Measurements from ENCODE around the gene TNIP2. TPM values are rescaled to one million over a fixed set of nuclear protein-coding genes. Genes with fewer than 3 reads are reported as not detected.
A peak's percentile ranks its signal among the peaks of the same experiment; 100 is the strongest.

TNIP2 gene
- total and polyA plus RNA-seq, 2 of the 13 experiments (the other 11 are each of a cell fraction or from before 2014, with no cell fraction given) = 25.6 to 38.0 TPM

- TF ChIP-seq ZSCAN5A (CRISPR knock-in tag; IDR thresholded peaks at IDR 0.05; ENCODE audit: borderline replicate concordance) (peak; percentile 15; the same call in 1 of the 2 replicates), PRMT3 (CRISPR knock-in tag; IDR thresholded peaks at IDR 0.05; ENCODE audit: borderline replicate concordance, low read depth) (no peak), PHF5A (CRISPR knock-in tag; IDR thresholded peaks at IDR 0.05; ENCODE audit: low read depth, unreplicated experiment) (peak; percentile 51), PAWR (CRISPR knock-in tag; IDR thresholded peaks at IDR 0.05; ENCODE audit: borderline replicate concordance) (no peak), SOX5 (CRISPR knock-in tag; IDR thresholded peaks at IDR 0.05; ENCODE audit: borderline replicate concordance) (peak; percentile 76; the same call in 1 of the 2 replicates), ZNF737 (CRISPR knock-in tag; IDR thresholded peaks at IDR 0.05; ENCODE audit: borderline replicate concordance) (no peak), MATR3 (CRISPR knock-in tag; IDR thresholded peaks at IDR 0.05) (no peak), ZNF510 (CRISPR knock-in tag; IDR thresholded peaks at IDR 0.05; ENCODE audit: low read depth) (no peak), XRCC5 (optimal IDR thresholded peaks at IDR 0.05; ENCODE audit: low read length) (peak; percentile 88), MBNL3 (CRISPR knock-in tag; conservative IDR thresholded peaks at IDR 0.05) (no peak), ZNF850 (CRISPR knock-in tag; conservative IDR thresholded peaks at IDR 0.05) (no peak), DMAP1 (CRISPR knock-in tag; IDR thresholded peaks at IDR 0.05) (no peak), HDAC1 (CRISPR knock-in tag; IDR thresholded peaks at IDR 0.05) (peak; percentile 31), ZNF235 (CRISPR knock-in tag; IDR thresholded peaks at IDR 0.05; ENCODE audit: borderline replicate concordance) (no peak), ZKSCAN1 (IDR thresholded peaks at IDR 0.05; ENCODE audit: low read length) (no peak), NFIB (CRISPR knock-in tag; IDR thresholded peaks at IDR 0.05; ENCODE audit: borderline replicate concordance) (no peak), ZBTB3 (CRISPR knock-in tag; IDR thresholded peaks at IDR 0.05; ENCODE audit: borderline replicate concordance, low read depth) (no peak), FOXP1 (IDR thresholded peaks at IDR 0.05) (no peak), FOXP1 (CRISPR knock-in tag; IDR thresholded peaks at IDR 0.05) (0 out of 2 replicates have a peak, but pooled peaks have one; percentile 8), EEA1 (CRISPR knock-in tag; IDR thresholded peaks at IDR 0.05; ENCODE audit: borderline replicate concordance) (no peak), ZFP36 (IDR thresholded peaks at IDR 0.05; ENCODE audit: borderline replicate concordance, low read depth, low read length, partially characterized antibody) (no peak)
- TF ChIP-seq, protein P1, sequence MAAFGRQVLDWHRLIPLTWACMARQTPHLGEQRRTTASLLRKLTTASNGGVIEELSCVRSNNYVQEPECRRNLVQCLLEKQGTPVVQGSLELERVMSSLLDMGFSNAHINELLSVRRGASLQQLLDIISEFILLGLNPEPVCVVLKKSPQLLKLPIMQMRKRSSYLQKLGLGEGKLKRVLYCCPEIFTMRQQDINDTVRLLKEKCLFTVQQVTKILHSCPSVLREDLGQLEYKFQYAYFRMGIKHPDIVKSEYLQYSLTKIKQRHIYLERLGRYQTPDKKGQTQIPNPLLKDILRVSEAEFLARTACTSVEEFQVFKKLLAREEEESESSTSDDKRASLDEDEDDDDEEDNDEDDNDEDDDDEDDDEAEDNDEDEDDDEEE (CRISPR knock-in tag; IDR thresholded peaks at IDR 0.05) = 0 out of 2 replicates have a peak, but pooled peaks have one; percentile 63
- TF ChIP-seq, protein P2, sequence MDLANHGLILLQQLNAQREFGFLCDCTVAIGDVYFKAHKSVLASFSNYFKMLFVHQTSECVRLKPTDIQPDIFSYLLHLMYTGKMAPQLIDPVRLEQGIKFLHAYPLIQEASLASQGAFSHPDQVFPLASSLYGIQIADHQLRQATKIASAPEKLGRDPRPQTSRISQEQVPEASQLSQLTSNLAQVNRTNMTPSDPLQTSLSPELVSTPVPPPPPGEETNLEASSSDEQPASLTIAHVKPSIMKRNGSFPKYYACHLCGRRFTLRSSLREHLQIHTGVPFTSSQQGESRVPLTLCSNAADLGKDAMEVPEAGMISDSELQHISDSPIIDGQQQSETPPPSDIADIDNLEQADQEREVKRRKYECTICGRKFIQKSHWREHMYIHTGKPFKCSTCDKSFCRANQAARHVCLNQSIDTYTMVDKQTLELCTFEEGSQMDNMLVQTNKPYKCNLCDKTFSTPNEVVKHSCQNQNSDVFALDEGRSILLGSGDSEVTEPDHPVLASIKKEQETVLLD (CRISPR knock-in tag; IDR thresholded peaks at IDR 0.05; ENCODE audit: low read depth) = no peak
- TF ChIP-seq, protein P3, sequence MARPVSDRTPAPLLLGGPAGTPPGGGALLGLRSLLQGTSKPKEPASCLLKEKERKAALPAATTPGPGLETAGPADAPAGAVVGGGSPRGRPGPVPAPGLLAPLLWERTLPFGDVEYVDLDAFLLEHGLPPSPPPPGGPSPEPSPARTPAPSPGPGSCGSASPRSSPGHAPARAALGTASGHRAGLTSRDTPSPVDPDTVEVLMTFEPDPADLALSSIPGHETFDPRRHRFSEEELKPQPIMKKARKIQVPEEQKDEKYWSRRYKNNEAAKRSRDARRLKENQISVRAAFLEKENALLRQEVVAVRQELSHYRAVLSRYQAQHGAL (CRISPR knock-in tag; IDR thresholded peaks at IDR 0.05; ENCODE audit: not compliant biosample characterization) = no peak
- TF ChIP-seq, protein P4, sequence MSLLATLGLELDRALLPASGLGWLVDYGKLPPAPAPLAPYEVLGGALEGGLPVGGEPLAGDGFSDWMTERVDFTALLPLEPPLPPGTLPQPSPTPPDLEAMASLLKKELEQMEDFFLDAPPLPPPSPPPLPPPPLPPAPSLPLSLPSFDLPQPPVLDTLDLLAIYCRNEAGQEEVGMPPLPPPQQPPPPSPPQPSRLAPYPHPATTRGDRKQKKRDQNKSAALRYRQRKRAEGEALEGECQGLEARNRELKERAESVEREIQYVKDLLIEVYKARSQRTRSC (CRISPR knock-in tag; IDR thresholded peaks at IDR 0.05; ENCODE audit: low read depth) = no peak
Observed at GRCh38 chr4:2800691-2801596, 44.8 kb upstream of the TNIP2 start (continued).
